SK-N-SH (cell line): Measurements from ENCODE around the gene GPR158. TPM values are rescaled to one million over a fixed set of nuclear protein-coding genes. Genes with fewer than 3 reads are reported as not detected.

ENCODE experiments used
- CTCF ChIA-PET: fragments of 300-600, 350-600 bp; formaldehyde crosslinking; extraction: SDS; loops from one replicate; lab custom pipeline; 2021; lab: Yijun Ruan, JAX
- POLR2A ChIA-PET: fragments of 350-600 bp; sonication (Branson Sonifier 250); formaldehyde crosslinking; extraction: SDS; loops from one replicate; lab custom pipeline; 2020; ENCODE audit warnings: antibody characterized with exemption, inconsistent platforms; lab: Yijun Ruan, JAX
- DNase-seq: peaks from one replicate; pipeline ENCODE4 v3.0.0; 2012
- H2AFZ ChIP-seq: fragments of 200-600 bp; sonication (generic); 2 replicates; pipeline ENCODE4 v1.8.1; 2016; ENCODE audit warnings: antibody characterized with exemption, mild to moderate bottlenecking, low read depth
- H3F3A ChIP-seq: fragments of 200-600 bp; sonication (generic); replicated peaks from 2 replicates; pipeline ENCODE3; 2016; ENCODE audit warnings: antibody characterized with exemption, mild to moderate bottlenecking; ENCODE audit not compliant: insufficient read depth
- H3K27ac ChIP-seq, 2 experiments: fragments of 200-500 bp in 1 of 2; fragments of 200-600 bp in 1 of 2; sonication (Bioruptor generic) in 1 of 2; sonication (generic), shearing (Covaris generic) in 1 of 2; 2 replicates each; pipeline versions ENCODE4 v1.5.1 to v1.6.1; 2014 to 2016; ENCODE audit warnings: low read depth in 2 of 2, inconsistent platforms in 1 of 2, low read length in 1 of 2, mild to moderate bottlenecking in 1 of 2, mixed read lengths in 1 of 2
- H3K27me3 ChIP-seq: fragments of 200-600 bp; sonication (generic), shearing (Covaris generic); 2 replicates; pipeline ENCODE4 v1.6.1; 2016; ENCODE audit warnings: mixed run types; ENCODE audit not compliant: insufficient read depth
- H3K36me3 ChIP-seq, 2 experiments: fragments of 200-500 bp in 1 of 2; fragments of 200-600 bp in 1 of 2; sonication (Bioruptor generic) in 1 of 2; sonication (generic) in 1 of 2; replicated peaks in 1 of 2; 2 replicates each; pipeline versions ENCODE3 to v1.5.1; 2014 to 2016; ENCODE audit warnings: low read length in 1 of 2, mild to moderate bottlenecking in 1 of 2; ENCODE audit not compliant: insufficient read depth in 2 of 2, control insufficient read depth in 1 of 2
- H3K4me1 ChIP-seq, 2 experiments: fragments of 200-500 bp in 1 of 2; fragments of 200-600 bp in 1 of 2; sonication (Bioruptor generic) in 1 of 2; sonication (generic), shearing (Covaris generic) in 1 of 2; 2 replicates each; pipeline versions ENCODE4 v1.5.1 to v1.6.1; 2014 to 2016; ENCODE audit warnings: low read depth in 1 of 2, low read length in 1 of 2, mixed run types in 1 of 2; ENCODE audit not compliant: insufficient read depth in 2 of 2, control insufficient read depth in 1 of 2
- H3K4me2 ChIP-seq: fragments of 200-600 bp; sonication (generic), shearing (Covaris generic); 2 replicates; pipeline ENCODE4 v1.6.1; 2017; ENCODE audit warnings: mixed run types
- H3K4me3 ChIP-seq, 2 experiments: fragments of 200-500 bp in 1 of 2; fragments of 200-600 bp in 1 of 2; sonication (Bioruptor generic) in 1 of 2; sonication (generic), shearing (Covaris generic) in 1 of 2; 2 replicates each; pipeline versions ENCODE4 v1.5.1 to v1.8.1; 2014 to 2016; ENCODE audit warnings: low read depth in 2 of 2, inconsistent platforms in 1 of 2, low read length in 1 of 2, mild to moderate bottlenecking in 1 of 2, mixed read lengths in 1 of 2, moderate library complexity in 1 of 2
- H3K79me2 ChIP-seq: fragments of 200-600 bp; sonication (generic); 2 replicates; pipeline ENCODE4 v1.8.1; 2017; ENCODE audit warnings: mild to moderate bottlenecking; ENCODE audit not compliant: insufficient read depth
- H3K9ac ChIP-seq: fragments of 200-600 bp; sonication (generic); 2 replicates; pipeline ENCODE4 v1.6.1; 2017; ENCODE audit warnings: mixed run types
- H3K9me2 ChIP-seq: fragments of 200-600 bp; sonication (generic); 2 replicates; pipeline ENCODE4 v1.6.1; 2017; ENCODE audit warnings: mixed run types
- H3K9me3 ChIP-seq: fragments of 200-600 bp; sonication (generic); 2 replicates; pipeline ENCODE4 v1.6.1; 2017; ENCODE audit warnings: mixed run types, mild to moderate bottlenecking, moderate library complexity
- H4K20me1 ChIP-seq: fragments of 200-600 bp; sonication (generic); 2 replicates; pipeline ENCODE4 v1.6.1; 2017; ENCODE audit warnings: mild to moderate bottlenecking, mixed run types; ENCODE audit not compliant: insufficient read depth
- ELF1 ChIP-seq: IDR thresholded peaks from 2 replicates; pipeline ENCODE4 v1.4.0; 2012
- EZH2phosphoT487 ChIP-seq: fragments of 200-600 bp; sonication (generic); IDR thresholded peaks from 2 replicates; pipeline ENCODE4 v1.6.1; 2017; ENCODE audit warnings: low read depth, mixed run types, mild to moderate bottlenecking, antibody characterized with exemption, moderate library complexity, borderline replicate concordance
- JUND ChIP-seq: IDR thresholded peaks from 2 replicates; pipeline ENCODE4 v1.4.0; 2012
- MEF2A ChIP-seq: IDR thresholded peaks from 2 replicates; pipeline ENCODE4 v1.4.0; 2012; ENCODE audit warnings: low read depth, borderline replicate concordance
- MXI1 ChIP-seq: IDR thresholded peaks from 2 replicates; pipeline ENCODE4 v1.6.1; 2012; ENCODE audit warnings: mild to moderate bottlenecking, low read depth, low read length, improper control_type of control experiment
- NFIC ChIP-seq: IDR thresholded peaks from 2 replicates; pipeline ENCODE4 v1.4.0; 2012; ENCODE audit warnings: borderline replicate concordance
- RFX5 ChIP-seq: IDR thresholded peaks from 2 replicates; pipeline ENCODE4 v1.6.1; 2012; ENCODE audit warnings: mild to moderate bottlenecking, improper control_type of control experiment, low read length
- RXRA ChIP-seq: IDR thresholded peaks from 2 replicates; pipeline ENCODE4 v1.4.0; 2012; ENCODE audit warnings: low read depth, mild to moderate bottlenecking, borderline replicate concordance
- SIN3A ChIP-seq: IDR thresholded peaks from 2 replicates; pipeline ENCODE4 v1.6.1; 2012; ENCODE audit warnings: low read depth, mild to moderate bottlenecking, low read length, moderate library complexity, borderline replicate concordance
- TAF1 ChIP-seq: IDR thresholded peaks from 2 replicates; pipeline ENCODE4 v1.6.1; 2012; ENCODE audit warnings: low read depth, mild to moderate bottlenecking, low read length, moderate library complexity, borderline replicate concordance
- TCF12 ChIP-seq: IDR thresholded peaks from 2 replicates; pipeline ENCODE4 v1.4.0; 2012
- TEAD4 ChIP-seq: IDR thresholded peaks from 2 replicates; pipeline ENCODE4 v1.4.0; 2012; ENCODE audit warnings: mild to moderate bottlenecking, borderline replicate concordance; ENCODE audit not compliant: insufficient read depth
- WGBS: methylation state at CpG from one replicate; pipeline ENCODE4 v1.1.6; 2017; ENCODE audit warnings: low lambda C conversion rate; 5-methylcytosine and 5-hydroxymethylcytosine counted together
- polyA plus RNA-seq, 3 experiments: library from polyadenylated mRNA; depleted of rRNA; stranded (reverse); fragments of >200 nt; gene quantifications; 2 replicates each; pipeline ENCODE4 v1.2.3, GENCODE V29; 2012
- TF ChIP-seq, protein P1 (sequence below): IDR thresholded peaks from 2 replicates; pipeline ENCODE4 v1.4.0; 2012; ENCODE audit warnings: low read depth, borderline replicate concordance
- TF ChIP-seq, protein P2 (sequence below): fragments of 200-600 bp; sonication (generic); IDR thresholded peaks from 2 replicates; pipeline ENCODE4 v1.6.1; 2017; ENCODE audit warnings: antibody characterized with exemption, mild to moderate bottlenecking, moderate library complexity
- TF ChIP-seq, protein P3 (sequence below): IDR thresholded peaks from 2 replicates; pipeline ENCODE4 v1.4.0; 2012; ENCODE audit warnings: low read depth
- TF ChIP-seq, protein P4 (sequence below): IDR thresholded peaks from 2 replicates; pipeline ENCODE4 v1.4.0; 2012; ENCODE audit warnings: low read depth, borderline replicate concordance

GPR158 gene
- polyA plus RNA-seq, 1 of the 3 experiments (the other 2 are of a cell fraction) = not detected

DNA sequence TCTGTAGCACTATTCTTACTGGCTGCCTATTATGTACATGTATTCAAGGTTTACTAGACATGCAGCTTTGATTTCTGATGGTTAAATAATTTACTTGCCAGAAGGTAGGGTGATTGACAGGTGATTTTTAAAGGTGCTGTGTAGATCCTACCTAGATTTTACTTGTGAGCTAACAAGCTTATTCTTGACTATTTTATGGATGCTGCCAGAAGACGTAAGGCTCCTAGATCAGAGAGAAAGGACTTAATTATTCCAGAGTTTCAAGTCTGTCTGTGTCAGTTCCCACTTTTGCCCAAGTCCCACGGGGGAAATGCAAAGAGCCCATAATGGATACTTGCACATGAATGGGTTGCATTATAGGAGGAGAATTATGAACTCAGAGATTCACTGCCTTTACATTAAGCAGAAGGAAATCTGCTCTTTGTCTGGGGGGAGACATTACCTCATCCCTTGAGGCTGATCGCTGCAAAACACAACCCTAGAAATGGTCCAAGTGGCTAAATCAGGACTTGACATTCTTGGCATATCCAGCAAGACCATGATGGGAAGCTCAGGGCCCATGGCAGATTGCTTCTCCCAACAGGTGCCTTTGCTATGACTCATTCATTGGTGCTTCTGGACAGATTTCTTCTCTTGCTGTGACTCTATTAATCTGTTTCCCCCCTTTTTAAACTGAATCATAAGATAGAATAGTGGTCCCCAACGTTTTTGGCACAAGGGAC, 32.1 kb downstream of the GPR158 start:
- no peak for TF ChIP-seq TCF12
- no peak for TF ChIP-seq TEAD4
- TF ChIP-seq RXRA = no peak
- TF ChIP-seq, protein P1, sequence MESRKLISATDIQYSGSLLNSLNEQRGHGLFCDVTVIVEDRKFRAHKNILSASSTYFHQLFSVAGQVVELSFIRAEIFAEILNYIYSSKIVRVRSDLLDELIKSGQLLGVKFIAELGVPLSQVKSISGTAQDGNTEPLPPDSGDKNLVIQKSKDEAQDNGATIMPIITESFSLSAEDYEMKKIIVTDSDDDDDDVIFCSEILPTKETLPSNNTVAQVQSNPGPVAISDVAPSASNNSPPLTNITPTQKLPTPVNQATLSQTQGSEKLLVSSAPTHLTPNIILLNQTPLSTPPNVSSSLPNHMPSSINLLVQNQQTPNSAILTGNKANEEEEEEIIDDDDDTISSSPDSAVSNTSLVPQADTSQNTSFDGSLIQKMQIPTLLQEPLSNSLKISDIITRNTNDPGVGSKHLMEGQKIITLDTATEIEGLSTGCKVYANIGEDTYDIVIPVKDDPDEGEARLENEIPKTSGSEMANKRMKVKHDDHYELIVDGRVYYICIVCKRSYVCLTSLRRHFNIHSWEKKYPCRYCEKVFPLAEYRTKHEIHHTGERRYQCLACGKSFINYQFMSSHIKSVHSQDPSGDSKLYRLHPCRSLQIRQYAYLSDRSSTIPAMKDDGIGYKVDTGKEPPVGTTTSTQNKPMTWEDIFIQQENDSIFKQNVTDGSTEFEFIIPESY = no peak
- TF ChIP-seq, protein P2, sequence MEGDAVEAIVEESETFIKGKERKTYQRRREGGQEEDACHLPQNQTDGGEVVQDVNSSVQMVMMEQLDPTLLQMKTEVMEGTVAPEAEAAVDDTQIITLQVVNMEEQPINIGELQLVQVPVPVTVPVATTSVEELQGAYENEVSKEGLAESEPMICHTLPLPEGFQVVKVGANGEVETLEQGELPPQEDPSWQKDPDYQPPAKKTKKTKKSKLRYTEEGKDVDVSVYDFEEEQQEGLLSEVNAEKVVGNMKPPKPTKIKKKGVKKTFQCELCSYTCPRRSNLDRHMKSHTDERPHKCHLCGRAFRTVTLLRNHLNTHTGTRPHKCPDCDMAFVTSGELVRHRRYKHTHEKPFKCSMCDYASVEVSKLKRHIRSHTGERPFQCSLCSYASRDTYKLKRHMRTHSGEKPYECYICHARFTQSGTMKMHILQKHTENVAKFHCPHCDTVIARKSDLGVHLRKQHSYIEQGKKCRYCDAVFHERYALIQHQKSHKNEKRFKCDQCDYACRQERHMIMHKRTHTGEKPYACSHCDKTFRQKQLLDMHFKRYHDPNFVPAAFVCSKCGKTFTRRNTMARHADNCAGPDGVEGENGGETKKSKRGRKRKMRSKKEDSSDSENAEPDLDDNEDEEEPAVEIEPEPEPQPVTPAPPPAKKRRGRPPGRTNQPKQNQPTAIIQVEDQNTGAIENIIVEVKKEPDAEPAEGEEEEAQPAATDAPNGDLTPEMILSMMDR = no peak
- no peak for TF ChIP-seq JUND
- TF ChIP-seq, protein P3, sequence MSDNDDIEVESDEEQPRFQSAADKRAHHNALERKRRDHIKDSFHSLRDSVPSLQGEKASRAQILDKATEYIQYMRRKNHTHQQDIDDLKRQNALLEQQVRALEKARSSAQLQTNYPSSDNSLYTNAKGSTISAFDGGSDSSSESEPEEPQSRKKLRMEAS = no peak
- TF ChIP-seq NFIC = no peak
- TF ChIP-seq, protein P4, sequence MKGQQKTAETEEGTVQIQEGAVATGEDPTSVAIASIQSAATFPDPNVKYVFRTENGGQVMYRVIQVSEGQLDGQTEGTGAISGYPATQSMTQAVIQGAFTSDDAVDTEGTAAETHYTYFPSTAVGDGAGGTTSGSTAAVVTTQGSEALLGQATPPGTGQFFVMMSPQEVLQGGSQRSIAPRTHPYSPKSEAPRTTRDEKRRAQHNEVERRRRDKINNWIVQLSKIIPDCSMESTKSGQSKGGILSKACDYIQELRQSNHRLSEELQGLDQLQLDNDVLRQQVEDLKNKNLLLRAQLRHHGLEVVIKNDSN = no peak
- TF ChIP-seq TAF1 = no peak
- TF ChIP-seq RFX5 = no peak
- TF ChIP-seq MEF2A = no peak
- TF ChIP-seq MXI1 = no peak
- TF ChIP-seq SIN3A = no peak
- TF ChIP-seq EZH2phosphoT487 = no peak
- no peak for TF ChIP-seq ELF1
- no peak overlapping the region for H2AFZ ChIP-seq
- no peaks in the 10 kb centered on the region for H3F3A ChIP-seq
- ChIA-PET CTCF (no interaction called here), POLR2A (no interaction called here)
- DNase-seq = no peak
- no peaks in the 10 kb centered on the region for H3K4me1 ChIP-seq
- no peak overlapping the region for H3K9ac ChIP-seq
- no peaks in the 10 kb centered on the region for H3K27me3 ChIP-seq
- no peaks in the 10 kb centered on the region for H3K79me2 ChIP-seq
- H3K36me3 ChIP-seq = no peaks in the 10 kb centered on the region
- no peak overlapping the region for H3K4me3 ChIP-seq
- no peaks in the 10 kb centered on the region for H4K20me1 ChIP-seq
- WGBS = 7% methylated on average over 4 of the region's 4 CpGs
- no peaks in the 10 kb centered on the region for H3K9me2 ChIP-seq
- no peak overlapping the region for H3K27ac ChIP-seq
- H3K4me2 ChIP-seq = no peak overlapping the region
- H3K9me3 ChIP-seq = no peaks in the 10 kb centered on the region
